ENCODE measurements around the gene KRT31.

DNA sequence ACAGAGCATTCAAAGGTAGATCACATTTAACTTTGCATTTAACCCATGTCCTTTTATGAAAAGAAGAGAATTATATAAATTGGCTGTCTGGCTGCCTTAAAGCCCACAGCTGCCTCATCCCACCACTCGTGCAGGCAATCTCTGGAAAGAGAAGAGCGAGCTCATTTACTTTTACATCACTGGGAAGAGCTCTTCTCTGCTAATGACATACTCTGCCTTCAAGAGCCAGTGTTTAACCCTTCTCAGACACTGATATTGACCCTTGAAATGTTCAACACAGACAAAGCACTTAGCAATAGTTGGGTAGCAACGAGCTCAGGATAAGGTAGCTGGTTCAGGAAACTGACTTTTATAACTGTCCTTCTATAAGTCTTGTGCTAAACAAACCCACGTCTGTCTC lies 36.6 kb upstream of the KRT31 start:
- TF ChIP-seq, protein P1, sequence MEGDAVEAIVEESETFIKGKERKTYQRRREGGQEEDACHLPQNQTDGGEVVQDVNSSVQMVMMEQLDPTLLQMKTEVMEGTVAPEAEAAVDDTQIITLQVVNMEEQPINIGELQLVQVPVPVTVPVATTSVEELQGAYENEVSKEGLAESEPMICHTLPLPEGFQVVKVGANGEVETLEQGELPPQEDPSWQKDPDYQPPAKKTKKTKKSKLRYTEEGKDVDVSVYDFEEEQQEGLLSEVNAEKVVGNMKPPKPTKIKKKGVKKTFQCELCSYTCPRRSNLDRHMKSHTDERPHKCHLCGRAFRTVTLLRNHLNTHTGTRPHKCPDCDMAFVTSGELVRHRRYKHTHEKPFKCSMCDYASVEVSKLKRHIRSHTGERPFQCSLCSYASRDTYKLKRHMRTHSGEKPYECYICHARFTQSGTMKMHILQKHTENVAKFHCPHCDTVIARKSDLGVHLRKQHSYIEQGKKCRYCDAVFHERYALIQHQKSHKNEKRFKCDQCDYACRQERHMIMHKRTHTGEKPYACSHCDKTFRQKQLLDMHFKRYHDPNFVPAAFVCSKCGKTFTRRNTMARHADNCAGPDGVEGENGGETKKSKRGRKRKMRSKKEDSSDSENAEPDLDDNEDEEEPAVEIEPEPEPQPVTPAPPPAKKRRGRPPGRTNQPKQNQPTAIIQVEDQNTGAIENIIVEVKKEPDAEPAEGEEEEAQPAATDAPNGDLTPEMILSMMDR (IDR thresholded peaks at IDR 0.05) = no peak
- TF ChIP-seq EZH2 (IDR thresholded peaks at IDR 0.05) = no peak

All from neural progenitor cell (in vitro differentiated cells).